AG04450 (cell line): Measurements from ENCODE around the gene CORIN. TPM values are rescaled to one million over a fixed set of nuclear protein-coding genes. Genes with fewer than 3 reads are reported as not detected.
A peak's percentile ranks its signal among the peaks of the same experiment; 100 is the strongest.

Experiments
- CTCF ChIA-PET: fragments of 300-600, 350-600 bp; formaldehyde crosslinking; extraction: SDS; loops from one replicate; lab custom pipeline; 2022; ENCODE audit warnings: antibody characterized with exemption, inconsistent platforms; lab: Charles Lee
- POLR2A ChIA-PET: fragments of 350-600 bp; formaldehyde crosslinking; extraction: SDS; loops from one replicate; lab custom pipeline; 2021; ENCODE audit warnings: antibody characterized with exemption, inconsistent platforms; lab: Yijun Ruan, JAX
- DNase-seq: peaks from one replicate; pipeline ENCODE4 v3.0.0-alpha.2; 2011; ENCODE audit warnings: low read depth, low spot score
- H3K27ac ChIP-seq: one replicate; pipeline ENCODE4 v1.5.1; 2012; ENCODE audit warnings: low read depth, low read length, control low read depth
- H3K27me3 ChIP-seq: one replicate; pipeline ENCODE4 v1.6.0; 2012; ENCODE audit warnings: low read length; ENCODE audit not compliant: control insufficient read depth, insufficient read depth
- H3K4me3 ChIP-seq: 2 replicates; pipeline ENCODE4 v1.5.1; 2011; ENCODE audit warnings: mild to moderate bottlenecking, low read depth, low read length, control low read depth
- H3K9me3 ChIP-seq: 2 replicates; pipeline ENCODE4 v1.5.1; 2012; ENCODE audit warnings: low read length; ENCODE audit not compliant: control insufficient read depth, insufficient read depth
- polyA plus RNA-seq: library from polyadenylated mRNA; depleted of rRNA; stranded (reverse); fragments of >200 nt; gene quantifications from 2 replicates; pipeline ENCODE4 v1.2.3, GENCODE V29; 2011
- TF ChIP-seq, protein P1 (sequence below): IDR thresholded peaks from 2 replicates; pipeline ENCODE4 v1.5.1; 2011; ENCODE audit warnings: low read depth, low read length, control low read depth, inconsistent platforms

Gene CORIN
- polyA plus RNA-seq, 1 experiment = 29.6 TPM

DNA sequence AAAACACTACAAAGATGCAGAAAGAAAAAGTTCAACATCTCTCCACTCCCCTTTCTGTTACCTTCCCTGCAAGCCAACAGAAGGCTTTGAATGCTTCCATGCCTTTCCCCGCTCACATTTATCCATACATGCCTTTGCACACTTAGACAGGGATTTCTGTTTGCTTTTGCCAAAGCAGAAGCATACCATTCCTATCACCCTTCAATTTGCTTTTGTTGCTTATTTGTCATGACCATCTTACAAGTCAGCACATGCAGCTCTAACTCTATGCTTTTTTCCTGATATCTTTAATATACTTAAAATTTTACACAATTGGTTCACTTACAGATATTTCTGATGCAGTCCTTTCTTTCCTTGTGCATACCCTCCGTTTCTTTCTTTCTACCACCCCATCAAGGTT lies 169.6 kb downstream of the CORIN start:
- TF ChIP-seq, protein P1, sequence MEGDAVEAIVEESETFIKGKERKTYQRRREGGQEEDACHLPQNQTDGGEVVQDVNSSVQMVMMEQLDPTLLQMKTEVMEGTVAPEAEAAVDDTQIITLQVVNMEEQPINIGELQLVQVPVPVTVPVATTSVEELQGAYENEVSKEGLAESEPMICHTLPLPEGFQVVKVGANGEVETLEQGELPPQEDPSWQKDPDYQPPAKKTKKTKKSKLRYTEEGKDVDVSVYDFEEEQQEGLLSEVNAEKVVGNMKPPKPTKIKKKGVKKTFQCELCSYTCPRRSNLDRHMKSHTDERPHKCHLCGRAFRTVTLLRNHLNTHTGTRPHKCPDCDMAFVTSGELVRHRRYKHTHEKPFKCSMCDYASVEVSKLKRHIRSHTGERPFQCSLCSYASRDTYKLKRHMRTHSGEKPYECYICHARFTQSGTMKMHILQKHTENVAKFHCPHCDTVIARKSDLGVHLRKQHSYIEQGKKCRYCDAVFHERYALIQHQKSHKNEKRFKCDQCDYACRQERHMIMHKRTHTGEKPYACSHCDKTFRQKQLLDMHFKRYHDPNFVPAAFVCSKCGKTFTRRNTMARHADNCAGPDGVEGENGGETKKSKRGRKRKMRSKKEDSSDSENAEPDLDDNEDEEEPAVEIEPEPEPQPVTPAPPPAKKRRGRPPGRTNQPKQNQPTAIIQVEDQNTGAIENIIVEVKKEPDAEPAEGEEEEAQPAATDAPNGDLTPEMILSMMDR = no peak
- Histone ChIP-seq H3K27me3 (no peaks in the 10 kb centered on the region), H3K4me3 (no peak overlapping the region), H3K9me3 (no peaks in the 10 kb centered on the region), H3K27ac (no peak overlapping the region)
- POLR2A ChIA-PET = interaction anchor here (1.0 kb wide), 1 partner anchor 168 kb away, joined by 4 read pairs; no protein-coding TSS in a partner anchor
- CTCF ChIA-PET = interaction anchor here (0.6 to 4.6 kb wide), 37 partner anchors 9 to 1173 kb away, joined by 3 to 66 read pairs (median 3); partner anchors contain the start of gene CORIN
- no peak for DNase-seq

DNA sequence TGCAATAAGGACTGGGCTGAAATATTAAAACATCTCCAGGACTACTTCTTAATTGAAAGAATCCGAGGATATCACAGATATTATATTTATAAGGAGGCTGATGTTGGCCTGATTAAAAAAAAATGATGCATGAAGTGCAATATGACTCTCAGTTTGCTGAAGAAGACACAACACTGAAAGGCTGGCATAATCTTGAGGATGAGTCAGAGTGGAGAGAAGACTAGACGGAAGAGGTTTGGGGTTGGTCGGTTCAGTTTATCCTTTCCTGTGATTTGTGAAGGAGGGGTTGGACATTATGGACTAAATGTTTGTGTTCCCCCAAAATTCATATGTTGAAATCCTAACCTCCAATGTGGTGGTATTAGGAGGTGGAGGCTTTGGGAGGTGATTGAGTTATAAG lies 170.3 kb downstream of the CORIN start:
- Histone ChIP-seq H3K27ac (no peak overlapping the region), H3K27me3 (no peaks in the 10 kb centered on the region), H3K4me3 (no peak overlapping the region), H3K9me3 (no peaks in the 10 kb centered on the region)
- POLR2A ChIA-PET = no interaction called here
- CTCF ChIA-PET = interaction anchor here (1.4 to 3.6 kb wide), 3 partner anchors 17 to 266 kb away, joined by 7 to 66 read pairs (median 20); no protein-coding TSS in a partner anchor
- no peak for DNase-seq
- TF ChIP-seq, protein P1 = no peak

DNA sequence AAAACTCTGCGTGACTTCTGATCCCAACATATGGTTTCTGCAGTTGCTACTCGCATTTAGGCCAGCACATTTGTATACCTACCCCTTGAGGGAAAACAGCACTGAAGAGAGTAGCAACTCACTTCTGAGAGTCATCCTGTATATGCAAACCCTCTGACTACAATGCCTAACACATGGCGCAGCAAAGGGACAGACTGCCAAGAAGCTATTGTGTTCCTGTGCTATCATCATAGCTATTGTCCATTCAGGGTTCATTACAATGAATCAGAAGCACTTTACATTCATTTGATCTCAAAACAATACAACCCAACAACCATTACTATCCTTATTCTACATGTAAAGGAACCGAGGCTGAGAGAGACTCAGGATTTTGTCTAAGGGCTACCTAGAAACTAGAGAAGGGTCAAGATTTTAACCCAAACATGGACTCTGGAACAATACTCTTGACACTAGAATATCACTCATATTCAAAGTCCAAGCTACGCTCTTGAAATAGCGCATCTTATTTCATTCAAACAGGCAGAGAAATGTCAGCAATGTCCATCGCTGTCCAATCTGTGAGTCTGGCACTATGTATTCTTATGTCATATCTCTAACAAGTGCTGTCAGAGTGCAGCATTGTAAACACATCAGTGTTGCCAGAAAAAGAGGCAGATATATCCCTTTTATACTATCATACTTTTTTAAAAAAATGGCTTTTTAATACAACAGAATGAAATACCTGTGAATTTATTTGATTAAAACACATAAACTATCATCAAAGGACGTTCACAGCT lies 173.6 kb downstream of the CORIN start:
- no peak overlapping the region for H3K27ac ChIP-seq
- no peaks in the 10 kb centered on the region for H3K27me3 ChIP-seq
- CTCF ChIA-PET = interaction anchor here (0.8 to 2.5 kb wide), 4 partner anchors 8 to 172 kb away, joined by 3 to 7 read pairs (median 5); no protein-coding TSS in a partner anchor

GRCh38 chr4:47662975-47663374 lies 174.9 kb downstream of the CORIN start:
- POLR2A ChIA-PET = no interaction called here

More for the DNA sequence above, 173.6 kb downstream of the CORIN start:
- POLR2A ChIA-PET = no interaction called here
- TF ChIP-seq, protein P1 = no peak
- Histone ChIP-seq H3K4me3 (no peak overlapping the region), H3K9me3 (no peaks in the 10 kb centered on the region)
- no peak for DNase-seq

More at GRCh38 chr4:47662975-47663374, 174.9 kb downstream of the CORIN start:
- CTCF ChIA-PET = interaction anchor here (1.8 to 2.5 kb wide), 3 partner anchors 9 to 16 kb away, joined by 4 to 10 read pairs (median 6); no protein-coding TSS in a partner anchor
- TF ChIP-seq, protein P1 = peak; percentile 40
- Histone ChIP-seq H3K4me3 (no peak overlapping the region), H3K9me3 (no peaks in the 10 kb centered on the region), H3K27me3 (no peaks in the 10 kb centered on the region), H3K27ac (no peak overlapping the region)
- no peak for DNase-seq
